HEK293 (cell line): ENCODE results near the gene RASSF3.
"Not testable (repeated sequence)": the region's sequence is repeated elsewhere in the genome, so short reads cannot be mapped to it uniquely, and the experiment has no call there.

Experiments
- CTCF ChIA-PET: fragments of 350-600 bp; formaldehyde crosslinking; extraction: SDS; loops from one replicate; lab custom pipeline; 2021; ENCODE audit warnings: antibody characterized with exemption; lab: Yijun Ruan, JAX
- POLR2A ChIA-PET: fragments of 300-600 bp; formaldehyde crosslinking; extraction: SDS; loops from one replicate; lab custom pipeline; 2020; ENCODE audit warnings: antibody characterized with exemption, inconsistent platforms; lab: Yijun Ruan, JAX
- H3K27ac ChIP-seq: fragments of 200-500 bp; sonication (Bioruptor generic); 2 replicates; pipeline ENCODE4 v1.5.1; 2014; ENCODE audit warnings: low read depth, low read length, control low read depth, inconsistent platforms; ENCODE audit errors: extremely low read depth
- H3K36me3 ChIP-seq, 2 experiments: fragments of 200-500 bp in 1 of 2; sonication (Bioruptor generic) in 1 of 2; 1 replicate in 1 of 2; 2 replicates in 1 of 2; pipeline ENCODE4 v1.5.1; 2014 to 2017; ENCODE audit warnings: inconsistent platforms in 2 of 2, low read length in 2 of 2; ENCODE audit not compliant: control insufficient read depth in 2 of 2, insufficient read depth in 1 of 2
- H3K4me1 ChIP-seq: fragments of 200-500 bp; sonication (Bioruptor generic); 2 replicates; pipeline ENCODE4 v1.5.1; 2014; ENCODE audit warnings: mild to moderate bottlenecking, low read length, inconsistent platforms; ENCODE audit not compliant: control insufficient read depth, insufficient read depth
- H3K4me3 ChIP-seq: 2 replicates; pipeline ENCODE4 v1.5.1; 2011; ENCODE audit warnings: low read depth, mild to moderate bottlenecking, control low read depth, low read length, moderate library complexity
- H3K9me3 ChIP-seq: fragments of 200-500 bp; sonication (Bioruptor generic); 2 replicates; pipeline ENCODE4 v1.5.1; 2014; ENCODE audit warnings: low read depth, low read length, inconsistent platforms; ENCODE audit not compliant: control insufficient read depth, insufficient read depth
- OSR2 ChIP-seq: fragments of 450-650 bp; formaldehyde crosslinking; IDR thresholded peaks from 2 replicates; pipeline ENCODE4 v1.5.1; 2016; ENCODE audit warnings: missing biosample characterization, missing genetic modification characterization
- PRDM6 ChIP-seq: fragments of 450-650 bp; formaldehyde crosslinking; IDR thresholded peaks from 2 replicates; pipeline ENCODE4 v1.5.1; 2017; ENCODE audit warnings: missing biosample characterization, missing genetic modification characterization
- SALL2 ChIP-seq: fragments of 450-650 bp; formaldehyde crosslinking; IDR thresholded peaks from 2 replicates; pipeline ENCODE4 v1.5.0; 2017; ENCODE audit warnings: missing biosample characterization, mild to moderate bottlenecking, missing genetic modification characterization, borderline replicate concordance
- SP7 ChIP-seq: fragments of 450-650 bp; formaldehyde crosslinking; IDR thresholded peaks from 2 replicates; pipeline ENCODE4 v1.5.1; 2016; ENCODE audit warnings: missing biosample characterization, missing genetic modification characterization
- ZBTB17 ChIP-seq: fragments of 450-650 bp; formaldehyde crosslinking; IDR thresholded peaks from 2 replicates; pipeline ENCODE4 v1.5.1; 2016; ENCODE audit warnings: missing biosample characterization, missing genetic modification characterization
- ZBTB44 ChIP-seq: fragments of 450-650 bp; IDR thresholded peaks from 2 replicates; pipeline ENCODE4 v1.5.1; 2018; ENCODE audit warnings: missing biosample characterization, mild to moderate bottlenecking, missing genetic modification characterization
- ZEB2 ChIP-seq: fragments of 450-650 bp; formaldehyde crosslinking; IDR thresholded peaks from 2 replicates; pipeline ENCODE4 v1.5.1; 2016; ENCODE audit warnings: missing biosample characterization, missing genetic modification characterization
- ZNF121 ChIP-seq: fragments of 450-650 bp; formaldehyde crosslinking; IDR thresholded peaks from 2 replicates; pipeline ENCODE4 v1.5.1; 2016; ENCODE audit warnings: missing biosample characterization, missing genetic modification characterization
- ZNF16 ChIP-seq: fragments of 450-650 bp; formaldehyde crosslinking; IDR thresholded peaks from 2 replicates; pipeline ENCODE4 v1.5.1; 2016; ENCODE audit warnings: low read depth, missing biosample characterization, missing genetic modification characterization
- ZNF2 ChIP-seq: fragments of 450-650 bp; formaldehyde crosslinking; IDR thresholded peaks from 2 replicates; pipeline ENCODE4 v1.5.1; 2016; ENCODE audit warnings: missing biosample characterization, missing genetic modification characterization
- ZNF202 ChIP-seq: fragments of 450-650 bp; formaldehyde crosslinking; IDR thresholded peaks from 2 replicates; pipeline ENCODE4 v1.5.1; 2016; ENCODE audit warnings: missing biosample characterization, missing genetic modification characterization, borderline replicate concordance
- ZNF223 ChIP-seq: fragments of 450-650 bp; formaldehyde crosslinking; IDR thresholded peaks from 2 replicates; pipeline ENCODE4 v1.5.1; 2016; ENCODE audit warnings: missing biosample characterization, missing genetic modification characterization
- ZNF335 ChIP-seq: fragments of 450-650 bp; formaldehyde crosslinking; conservative IDR thresholded peaks from 2 replicates; pipeline ENCODE4 v1.5.1; 2016; ENCODE audit warnings: missing biosample characterization, missing genetic modification characterization
- ZNF350 ChIP-seq: fragments of 450-650 bp; formaldehyde crosslinking; IDR thresholded peaks from 2 replicates; pipeline ENCODE4 v1.5.0; 2017; ENCODE audit warnings: missing biosample characterization, mild to moderate bottlenecking, missing genetic modification characterization
- ZNF558 ChIP-seq: fragments of 450-650 bp; formaldehyde crosslinking; IDR thresholded peaks from 2 replicates; pipeline ENCODE4 v1.5.1; 2016; ENCODE audit warnings: missing biosample characterization, missing genetic modification characterization
- ZNF664 ChIP-seq: fragments of 450-650 bp; formaldehyde crosslinking; IDR thresholded peaks from 2 replicates; pipeline ENCODE4 v1.5.1; 2016; ENCODE audit warnings: missing biosample characterization, missing genetic modification characterization

Gene RASSF3

GRCh38 chr12:64613775-64614398 is 3.6 kb downstream of the RASSF3 start:
- H3K27ac ChIP-seq, H3K4me3 ChIP-seq, H3K4me1 ChIP-seq, H3K9me3 ChIP-seq, CTCF ChIA-PET, POLR2A ChIA-PET, H3K36me3 ChIP-seq: not testable (repeated sequence)
- TF ChIP-seq ZNF121 = peak; percentile 77
- TF ChIP-seq ZNF664 (tag by site-specific recombination) = peak; percentile 77; the same call in 1 of the 2 replicates

GRCh38 chr12:64616201-64616600 is 5.9 kb downstream of the RASSF3 start:
- CTCF ChIA-PET = interaction anchor here (0.7 kb wide), 1 partner anchor 62 kb away, joined by 3 read pairs; no protein-coding TSS in a partner anchor
- no peaks in the 10 kb centered on the region for H3K9me3 ChIP-seq
- H3K4me1 ChIP-seq = no peaks in the 10 kb centered on the region
- no peak overlapping the region for H3K4me3 ChIP-seq
- no peak overlapping the region for H3K27ac ChIP-seq
- POLR2A ChIA-PET = interaction anchor here (0.7 kb wide), 1 partner anchor 593 kb away, joined by 3 read pairs; no protein-coding TSS in a partner anchor
- no peak for TF ChIP-seq SALL2 (tag by site-specific recombination)
- no peak for TF ChIP-seq ZNF223 (tag by site-specific recombination)
- no peak for TF ChIP-seq ZNF558
- no peak for TF ChIP-seq ZNF335 (tag by site-specific recombination)
- TF ChIP-seq ZNF350 = no peak
- TF ChIP-seq, all 188 proteins: peak for 0
- H3K36me3 ChIP-seq = peaks cover 3 to 5% of the 10 kb centered on the region in 2 experiments; a peak in 2 of 3 replicates

- no peak overlapping the region for H3K27ac ChIP-seq
- POLR2A ChIA-PET = interaction anchor here (0.7 kb wide), 1 partner anchor 32 kb away, joined by 3 read pairs; no protein-coding TSS in a partner anchor
- peaks cover 4% of the 10 kb centered on the region; the same call in 1 of the 2 replicates for H3K4me1 ChIP-seq
- H3K36me3 ChIP-seq = peaks cover 3 to 5% of the 10 kb centered on the region in 2 experiments; a peak in 2 of 3 replicates
- CTCF ChIA-PET = interaction anchor here (0.7 to 2.1 kb wide), 2 partner anchors 41 to 70 kb away, joined by 4 to 5 read pairs; no protein-coding TSS in a partner anchor
- H3K4me3 ChIP-seq = no peak overlapping the region
- no peaks in the 10 kb centered on the region for H3K9me3 ChIP-seq
- TF ChIP-seq ZNF2 (tag by site-specific recombination) = no peak
- peak; percentile 68 for TF ChIP-seq ZBTB44 (tag by site-specific recombination)
- TF ChIP-seq SP7 (tag by site-specific recombination) = peak; percentile 97
- no peak for TF ChIP-seq OSR2 (tag by site-specific recombination)
- no peak for TF ChIP-seq ZNF202
- TF ChIP-seq ZNF16 (tag by site-specific recombination) = no peak
- peak; percentile 18; the same call in 1 of the 2 replicates for TF ChIP-seq ZEB2 (tag by site-specific recombination)
- TF ChIP-seq ZBTB17 = peak; percentile 42
- TF ChIP-seq PRDM6 (tag by site-specific recombination) = peak; percentile 89
Observed at GRCh38 chr12:64618953-64619590, 8.8 kb downstream of the RASSF3 start.
